Loucy (cell line): ENCODE measurements around the gene PAQR9.

Source experiments
- CTCF ChIP-seq: fragments of 200-600 bp; sonication (generic); conservative IDR thresholded peaks from 2 replicates; pipeline ENCODE4 v1.5.1; 2014; ENCODE audit warnings: mild to moderate bottlenecking, antibody characterized with exemption, low read length
- EZH2phosphoT487 ChIP-seq: fragments of 200-600 bp; IDR thresholded peaks from 2 replicates; pipeline ENCODE4 v1.6.1; 2018; ENCODE audit warnings: antibody characterized with exemption, mild to moderate bottlenecking, moderate library complexity, borderline replicate concordance

- TF ChIP-seq CTCF (no peak), EZH2phosphoT487 (no peak)
Observed at GRCh38 chr3:143011705-143012104, 48.2 kb upstream of the PAQR9 start.
